Uterus (tissue), 2 donors: Measurements from ENCODE around the gene DTX2.
"Not testable (repeated sequence)": the region's sequence is repeated elsewhere in the genome, so short reads cannot be mapped to it uniquely, and the experiment has no call there.

ENCODE experiments used
- CTCF ChIP-seq, 4 experiments: fragments of 200-600 bp in 2 of 4; fragments of 450-650 bp in 2 of 4; sonication (generic) in 2 of 4; IDR thresholded peaks; one replicate each; pipeline ENCODE4 v1.5.1; 2016 to 2019; ENCODE audit warnings: antibody characterized with exemption in 4 of 4, mild to moderate bottlenecking in 2 of 4, moderate library complexity in 1 of 4
- POLR2A ChIP-seq, 2 donors: fragments of 450-650 bp; IDR thresholded peaks; one replicate each; pipeline ENCODE4 v1.6.1; 2016; ENCODE audit warnings: antibody characterized with exemption in 2 of 2, mild to moderate bottlenecking in 1 of 2, moderate library complexity in 1 of 2

GRCh38 chr7:76460767-76461166 is 742 bp upstream of the DTX2 start:
- TF ChIP-seq CTCF, POLR2A (IDR thresholded peaks at IDR 0.05): not testable (repeated sequence)
